Suprapubic skin (tissue), 4 donors: ENCODE data around the gene LYRM4.

Experiments used
- CTCF ChIP-seq, 2 donors: fragments of 200-600 bp in 1 of 2; fragments of 450-650 bp in 1 of 2; sonication (generic) in 1 of 2; IDR thresholded peaks; one replicate each; pipeline ENCODE4 v1.5.1; 2016 to 2019; ENCODE audit warnings: antibody characterized with exemption in 2 of 2, mild to moderate bottlenecking in 1 of 2, moderate library complexity in 1 of 2
- POLR2A ChIP-seq, 2 donors: fragments of 450-650 bp; IDR thresholded peaks; one replicate each; pipeline ENCODE4 v1.6.1; 2017; ENCODE audit warnings: antibody characterized with exemption in 2 of 2, mild to moderate bottlenecking in 2 of 2, moderate library complexity in 2 of 2
- POLR2AphosphoS5 ChIP-seq, 3 donors: sonication (generic); formaldehyde crosslinking; IDR thresholded peaks; one replicate each; pipeline ENCODE4 v1.6.1; 2017; ENCODE audit warnings: antibody characterized with exemption in 3 of 3

GRCh38 chr6:5091210-5092069, 169.3 kb downstream of the LYRM4 start:
- TF ChIP-seq CTCF (IDR thresholded peaks at IDR 0.05) (no peak), POLR2A (IDR thresholded peaks at IDR 0.05) (no peak), POLR2AphosphoS5 (IDR thresholded peaks at IDR 0.05) (no peak)
